K562 (cell line): ENCODE data around the gene GBF1. TPM values are rescaled to one million over a fixed set of nuclear protein-coding genes. Genes with fewer than 3 reads are reported as not detected.

Source experiments
- ATAC-seq: fragments of 200-7000 bp; cut with Tn5 transposase; 3 replicates; pipeline ENCODE4 v1.9.1; 2020; ENCODE audit warnings: moderate library complexity
- BruUV-seq: library from RNA; stranded (reverse); fragments of 400-500 nt; replicated peaks from 2 replicates; lab custom pipeline; 2021; lab: Mats Ljungman, UMichigan
- CTCF ChIA-PET: fragments of 300-600 bp; formaldehyde crosslinking; extraction: SDS; loops from one replicate; lab custom pipeline; 2021; ENCODE audit warnings: low intra/inter-chr PET ratio; lab: Yijun Ruan, JAX
- POLR2A ChIA-PET: fragments of 300-600, 350-650 bp; sonication (Branson Sonifier 250); formaldehyde crosslinking; extraction: SDS; loops from one replicate; lab custom pipeline; 2021; ENCODE audit warnings: antibody characterized with exemption, inconsistent platforms; lab: Yijun Ruan, JAX
- DNase-seq, 4 experiments: peaks; one replicate each; pipeline versions ENCODE4 v3.0.0 to v3.0.0-alpha.2; 2011 to 2018; ENCODE audit warnings: low spot score in 3 of 4, mixed read lengths in 3 of 4; ENCODE audit errors: extremely low read depth in 1 of 4
- FAIRE-seq: peaks from 2 replicates; lab custom pipeline; 2011; peaks lifted over from hg19 to GRCh38; lab: Jason Lieb, UNC
- H2AFZ ChIP-seq: 2 replicates; pipeline ENCODE4 v1.6.0; 2011; ENCODE audit warnings: low read depth, low read length, control low read depth, inconsistent platforms
- H3K27ac ChIP-seq: fragments of 200-600 bp; 3 replicates; pipeline ENCODE4 v1.8.0; 2011; ENCODE audit warnings: low read depth, mild to moderate bottlenecking, control low read depth, inconsistent platforms, low read length, moderate library complexity, mixed read lengths; ENCODE audit errors: extremely low read depth
- H3K27me3 ChIP-seq, 2 experiments: fragments of 300-600 bp in 1 of 2; 2 replicates in 1 of 2; 3 replicates in 1 of 2; pipeline versions ENCODE4 v1.6.0 to v1.8.0; 2011; ENCODE audit warnings: inconsistent platforms in 2 of 2, low read length in 2 of 2, mild to moderate bottlenecking in 1 of 2, mixed read lengths in 1 of 2, moderate library complexity in 1 of 2; ENCODE audit not compliant: control insufficient read depth in 2 of 2, insufficient read depth in 2 of 2
- H3K36me3 ChIP-seq: fragments of 300-600 bp; 3 replicates; pipeline ENCODE4 v1.8.0; 2011; ENCODE audit warnings: mild to moderate bottlenecking, low read length, inconsistent platforms; ENCODE audit not compliant: control insufficient read depth, insufficient read depth
- H3K4me1 ChIP-seq, 2 experiments: fragments of 200-600 bp in 1 of 2; replicated peaks in 1 of 2; 2 replicates in 1 of 2; 3 replicates in 1 of 2; pipeline versions ENCODE4 v1.5.1 to v1.8.0; 2011; ENCODE audit warnings: inconsistent platforms in 2 of 2, low read length in 2 of 2, mild to moderate bottlenecking in 1 of 2, mixed read lengths in 1 of 2, moderate library complexity in 1 of 2; ENCODE audit not compliant: control insufficient read depth in 2 of 2, insufficient read depth in 2 of 2
- H3K4me2 ChIP-seq: 2 replicates; pipeline ENCODE4 v1.6.1; 2011; ENCODE audit warnings: low read length, control low read depth, inconsistent platforms, mixed read lengths; ENCODE audit not compliant: insufficient read depth
- H3K4me3 ChIP-seq: fragments of 200-600 bp; sonication (generic), shearing (Covaris generic); 2 replicates; pipeline ENCODE4 v1.5.1; 2016; ENCODE audit warnings: control low read depth, inconsistent platforms
- H3K79me2 ChIP-seq: fragments of 200-600 bp; 3 replicates; pipeline ENCODE4 v1.8.0; 2011; ENCODE audit warnings: low read length, inconsistent platforms; ENCODE audit not compliant: control insufficient read depth, insufficient read depth
- H3K9ac ChIP-seq, 2 experiments: 2 replicates each; pipeline versions ENCODE4 v1.6.0 to v1.6.1; 2011; ENCODE audit warnings: low read depth in 2 of 2, low read length in 2 of 2, control low read depth in 1 of 2, inconsistent platforms in 1 of 2, mild to moderate bottlenecking in 1 of 2, mixed read lengths in 1 of 2; ENCODE audit not compliant: insufficient read depth in 1 of 2
- H3K9me1 ChIP-seq: one replicate; pipeline ENCODE4 v1.6.0; 2011; ENCODE audit warnings: inconsistent platforms, mild to moderate bottlenecking, low read length, moderate library complexity; ENCODE audit not compliant: control insufficient read depth, insufficient read depth
- H3K9me3 ChIP-seq: replicated peaks from 2 replicates; pipeline ENCODE4 v1.5.1; 2011; ENCODE audit warnings: low read depth, low read length, inconsistent platforms; ENCODE audit not compliant: control insufficient read depth, insufficient read depth
- H4K20me1 ChIP-seq: replicated peaks from 2 replicates; pipeline ENCODE4 v1.6.1; 2011; ENCODE audit warnings: low read length, inconsistent platforms, mixed read lengths; ENCODE audit not compliant: control insufficient read depth, insufficient read depth
- ATF4 ChIP-seq: fragments of 450-650 bp; formaldehyde crosslinking; IDR thresholded peaks from 2 replicates; pipeline ENCODE4 v1.4.0; 2022; ENCODE audit warnings: mild to moderate bottlenecking, moderate library complexity
- CBX5 ChIP-seq: IDR thresholded peaks from 2 replicates; pipeline ENCODE4 v1.6.1; 2014; ENCODE audit warnings: low read depth, borderline replicate concordance
- FOSL1 ChIP-seq: fragments of 200-800 bp; sonication (Bioruptor generic); conservative IDR thresholded peaks from 2 replicates; pipeline ENCODE4 v1.6.1; 2016; ENCODE audit warnings: missing genetic modification characterization, missing compliant biosample characterization
- HMG20A ChIP-seq: fragments of 450-650 bp; formaldehyde crosslinking; conservative IDR thresholded peaks from 2 replicates; pipeline ENCODE4 v1.4.0; 2020; ENCODE audit warnings: mild to moderate bottlenecking, mixed read lengths
- NFE2 ChIP-seq: IDR thresholded peaks from 2 replicates; pipeline ENCODE4 v1.6.1; 2014; ENCODE audit warnings: antibody characterized with exemption, low read depth
- RB1 ChIP-seq: fragments of 450-650 bp; IDR thresholded peaks from 2 replicates; pipeline ENCODE4 v1.6.1; 2017; ENCODE audit warnings: low read depth, mild to moderate bottlenecking
- RHOXF2B ChIP-seq: fragments of 250-450 bp; sonication (Bioruptor Pico); conservative IDR thresholded peaks from 2 replicates; pipeline ENCODE4 v1.5.1; 2021
- ZBTB11 ChIP-seq, 3 experiments: fragments of 200-800 bp in 1 of 3; fragments of 250-450 bp in 1 of 3; fragments of 450-650 bp in 1 of 3; sonication (Bioruptor Pico) in 1 of 3; sonication (Bioruptor generic) in 1 of 3; formaldehyde crosslinking in 1 of 3; IDR thresholded peaks; 2 replicates each; pipeline versions ENCODE4 v1.6.1 to v1.8.0; 2016 to 2022; ENCODE audit warnings: mild to moderate bottlenecking in 2 of 3, missing genetic modification characterization in 2 of 3, missing compliant biosample characterization in 1 of 3, moderate library complexity in 1 of 3
- ZNF347 ChIP-seq: fragments of 450-650 bp; formaldehyde crosslinking; IDR thresholded peaks from 2 replicates; pipeline ENCODE4 v1.4.0; 2020; ENCODE audit warnings: low read depth, mild to moderate bottlenecking, moderate library complexity
- ZNF384 ChIP-seq: IDR thresholded peaks from 2 replicates; pipeline ENCODE4 v1.6.1; 2012; ENCODE audit warnings: low read depth, low read length, improper control_type of control experiment
- ZNF583 ChIP-seq: fragments of 250-450 bp; sonication (Bioruptor Pico); IDR thresholded peaks from 2 replicates; pipeline ENCODE4 v1.4.0; 2020
- WGBS: fragments of 100-300 bp; shearing (Covaris generic); methylation state at CpG from one replicate; pipeline ENCODE4 v1.1.6; 2016; ENCODE audit warnings: low coverage, mixed read lengths; ENCODE audit not compliant: insufficient coverage; ENCODE audit errors: missing lambda C conversion rate; 5-methylcytosine and 5-hydroxymethylcytosine counted together
- in situ Hi-C: fragments of 300-500 bp; cut with MboI; formaldehyde crosslinking; loops from 4 replicates; pipeline ENCODE4 v1.15.0; 2018; ENCODE audit warnings: inconsistent platforms, mixed read lengths
- intact Hi-C: fragments of 100-400 bp; cut with micrococcal nuclease; formaldehyde crosslinking; loops from 2 replicates; pipeline ENCODE4 v1.14.2; 2022
- polyA plus RNA-seq, 8 experiments: library from polyadenylated mRNA; depleted of rRNA in 4 of 8; stranded (reverse) in 5 of 8; unstranded in 3 of 8; fragments of >200 nt; fragmentation: Nextera tagmentation in 2 of 8; fragmentation: Illumina TruSeq in 1 of 8; extraction: Ambion mirVana in 2 of 8; extraction: Trizol in 1 of 8; gene quantifications; 2 replicates each; pipeline versions ENCODE4 v1.2.1 to v1.2.3, GENCODE V29; 2011 to 2014; ENCODE audit warnings: inconsistent platforms in 1 of 8, missing spikeins in 1 of 8
- total RNA-seq, 7 experiments: library from RNA; depleted of rRNA in 6 of 7; stranded (reverse); fragments of >200 nt in 6 of 7; fragmentation: Illumina TruSeq in 2 of 7; extraction: Trizol in 2 of 7; gene quantifications; 2 replicates each; pipeline versions ENCODE4 v1.2.1 to v1.2.3, GENCODE V29; 2011 to 2021; ENCODE audit warnings: low replicate concordance in 1 of 7
- TF ChIP-seq, protein P1 (sequence below): fragments of 250-450 bp; sonication (Bioruptor Pico); IDR thresholded peaks from 2 replicates; pipeline ENCODE4 v1.8.0; 2021; ENCODE audit warnings: moderate library complexity, mild to moderate bottlenecking, inconsistent platforms
- TF ChIP-seq, protein P2 (sequence below): fragments of 250-450 bp; sonication (Bioruptor Pico); IDR thresholded peaks from 2 replicates; pipeline ENCODE4 v1.9.0; 2021; ENCODE audit warnings: mild to moderate bottlenecking

GBF1 gene
- total and polyA plus RNA-seq, 9 of the 15 experiments (the other 6 are each of a cell fraction or from before 2014, with no cell fraction given): 0.69 to 28.0 (median 10.3) TPM

DNA sequence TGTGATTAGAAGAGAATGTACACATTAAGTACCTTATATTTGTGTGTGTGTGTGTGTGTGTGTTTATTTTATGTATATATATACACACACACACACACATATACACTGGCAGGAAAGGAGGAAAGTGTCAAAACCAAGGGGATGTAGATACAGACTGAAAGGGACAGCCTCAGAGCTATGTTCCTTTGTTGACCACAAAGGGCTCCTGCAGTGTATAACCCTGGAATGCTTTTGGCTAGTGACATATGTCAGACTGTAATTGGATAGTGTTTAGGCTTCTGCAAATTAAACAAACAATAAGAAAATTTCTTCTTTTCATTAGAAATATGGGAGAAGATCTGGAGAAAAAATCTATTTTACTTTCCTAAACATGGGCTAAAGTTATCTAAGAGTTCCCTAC lies 15.9 kb downstream of the GBF1 start (continued):
- no peak for TF ChIP-seq ZBTB11 (CRISPR knock-in tag; IDR thresholded peaks at IDR 0.05)
- TF ChIP-seq RB1: no peak
- no peak for TF ChIP-seq NFE2
- no peak for TF ChIP-seq FOSL1 (tag)

DNA sequence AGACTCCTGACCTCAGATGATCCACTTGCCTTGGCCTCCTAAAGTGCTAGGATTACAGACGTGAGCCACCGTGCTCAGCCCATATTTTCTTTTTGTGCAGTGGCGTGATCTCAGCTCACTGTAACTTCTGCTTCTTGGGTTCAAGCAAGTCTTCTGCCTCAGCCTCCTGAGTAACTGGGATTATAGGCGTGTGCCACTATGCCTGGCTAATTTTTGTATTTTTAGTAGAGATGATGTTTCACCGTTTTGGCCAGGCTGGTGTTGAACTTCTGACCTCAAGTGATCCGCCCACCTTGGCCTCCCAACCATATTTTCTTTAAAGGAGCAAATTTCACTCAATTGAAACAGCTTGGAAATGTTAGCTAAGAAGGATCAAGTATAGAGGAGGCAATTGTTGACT lies 16.5 kb downstream of the GBF1 start:
- in situ Hi-C loops: no loop called here
- intact Hi-C loops: no loop called here
- FAIRE-seq (no peak), ATAC-seq (no peak), DNase-seq (no peak)
- ChIA-PET POLR2A (interaction anchor here (1.6 kb wide), 1 partner anchor 12 kb away, joined by 4 read pairs; no protein-coding TSS in a partner anchor), CTCF (no interaction called here)
- H3K36me3 ChIP-seq: peaks cover 59% of the 10 kb centered on the region
- H3K79me2 ChIP-seq: peaks cover 27% of the 10 kb centered on the region
- no peaks in the 10 kb centered on the region for H3K9me3 ChIP-seq
- H3K9me1 ChIP-seq: peaks cover 3% of the 10 kb centered on the region
- WGBS: 85% methylated on average over 4 of the region's 6 CpGs
- no peak overlapping the region for H3K4me2 ChIP-seq
- no peak overlapping the region for H2AFZ ChIP-seq
- no peaks in the 10 kb centered on the region for H3K27me3 ChIP-seq
- no peak overlapping the region for H3K27ac ChIP-seq
- no peak overlapping the region for H3K9ac ChIP-seq
- H3K4me1 ChIP-seq: no peaks in the 10 kb centered on the region
- H3K4me3 ChIP-seq: no peak overlapping the region
- BruUV-seq: no TSS peak
- H4K20me1 ChIP-seq: no peaks in the 10 kb centered on the region
- TF ChIP-seq, protein P1, sequence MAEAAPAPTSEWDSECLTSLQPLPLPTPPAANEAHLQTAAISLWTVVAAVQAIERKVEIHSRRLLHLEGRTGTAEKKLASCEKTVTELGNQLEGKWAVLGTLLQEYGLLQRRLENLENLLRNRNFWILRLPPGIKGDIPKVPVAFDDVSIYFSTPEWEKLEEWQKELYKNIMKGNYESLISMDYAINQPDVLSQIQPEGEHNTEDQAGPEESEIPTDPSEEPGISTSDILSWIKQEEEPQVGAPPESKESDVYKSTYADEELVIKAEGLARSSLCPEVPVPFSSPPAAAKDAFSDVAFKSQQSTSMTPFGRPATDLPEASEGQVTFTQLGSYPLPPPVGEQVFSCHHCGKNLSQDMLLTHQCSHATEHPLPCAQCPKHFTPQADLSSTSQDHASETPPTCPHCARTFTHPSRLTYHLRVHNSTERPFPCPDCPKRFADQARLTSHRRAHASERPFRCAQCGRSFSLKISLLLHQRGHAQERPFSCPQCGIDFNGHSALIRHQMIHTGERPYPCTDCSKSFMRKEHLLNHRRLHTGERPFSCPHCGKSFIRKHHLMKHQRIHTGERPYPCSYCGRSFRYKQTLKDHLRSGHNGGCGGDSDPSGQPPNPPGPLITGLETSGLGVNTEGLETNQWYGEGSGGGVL (CRISPR knock-in tag): no peak
- TF ChIP-seq, protein P2, sequence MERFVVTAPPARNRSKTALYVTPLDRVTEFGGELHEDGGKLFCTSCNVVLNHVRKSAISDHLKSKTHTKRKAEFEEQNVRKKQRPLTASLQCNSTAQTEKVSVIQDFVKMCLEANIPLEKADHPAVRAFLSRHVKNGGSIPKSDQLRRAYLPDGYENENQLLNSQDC (CRISPR knock-in tag): no peak
- TF ChIP-seq ZNF583 (no peak), ZNF347 (no peak), CBX5 (no peak), ZNF384 (no peak), HMG20A (CRISPR knock-in tag) (no peak), RHOXF2B (no peak), ATF4 (no peak)
